SK-N-SH treated with all-trans-retinoic acid at 6 μM for 48 hours (cell line): ENCODE measurements around the gene RPA3.

Source experiments
- ATAC-seq: fragments of 200-7000 bp; cut with Tn5 transposase; 3 replicates; pipeline ENCODE4 v1.9.1; 2020; ENCODE audit warnings: mild to moderate bottlenecking, moderate library complexity
- ARNTL ChIP-seq: fragments of 450-650 bp; formaldehyde crosslinking; IDR thresholded peaks from 2 replicates; pipeline ENCODE4 v1.5.0; 2020; ENCODE audit warnings: low read depth, mild to moderate bottlenecking, moderate library complexity, borderline replicate concordance
- BACH2 ChIP-seq: fragments of 250-450 bp; sonication (Bioruptor Pico); IDR thresholded peaks from 2 replicates; pipeline ENCODE4 v1.9.0; 2021; ENCODE audit warnings: mild to moderate bottlenecking, borderline replicate concordance
- CREB5 ChIP-seq: fragments of 250-450 bp; sonication (Bioruptor Pico); IDR thresholded peaks from 2 replicates; pipeline ENCODE4 v1.5.1; 2020; ENCODE audit warnings: low read depth, mild to moderate bottlenecking, moderate library complexity
- CSRNP3 ChIP-seq: fragments of 250-450 bp; sonication (Bioruptor Pico); IDR thresholded peaks from 2 replicates; pipeline ENCODE4 v1.5.1; 2021; ENCODE audit warnings: mild to moderate bottlenecking, moderate library complexity
- ESRRG ChIP-seq: fragments of 250-450 bp; sonication (Bioruptor Pico); IDR thresholded peaks from 2 replicates; pipeline ENCODE4 v1.6.1; 2021; ENCODE audit warnings: mild to moderate bottlenecking
- ISL1 ChIP-seq: fragments of 250-450 bp; sonication (Bioruptor Pico); IDR thresholded peaks from 2 replicates; pipeline ENCODE4 v2.1.2; 2022; ENCODE audit warnings: mild to moderate bottlenecking, moderate library complexity
- OSR1 ChIP-seq: fragments of 250-450 bp; sonication (Bioruptor Pico); IDR thresholded peaks from 2 replicates; pipeline ENCODE4 v1.8.0; 2022; ENCODE audit warnings: moderate library complexity, mild to moderate bottlenecking, inconsistent platforms
- PATZ1 ChIP-seq: fragments of 250-450 bp; sonication (Bioruptor Pico); IDR thresholded peaks from 2 replicates; pipeline ENCODE4 v1.8.0; 2020; ENCODE audit warnings: mild to moderate bottlenecking, moderate library complexity, borderline replicate concordance
- POU6F1 ChIP-seq: fragments of 250-450 bp; sonication (Bioruptor Pico); IDR thresholded peaks from 2 replicates; pipeline ENCODE4 v1.8.0; 2021; ENCODE audit warnings: low read depth, mild to moderate bottlenecking, moderate library complexity, borderline replicate concordance
- PPARA ChIP-seq: fragments of 250-450 bp; sonication (Bioruptor Pico); IDR thresholded peaks from 2 replicates; pipeline ENCODE4 v1.5.0; 2020; ENCODE audit warnings: mild to moderate bottlenecking, borderline replicate concordance
- RARB ChIP-seq: fragments of 250-450 bp; sonication (Bioruptor Pico); IDR thresholded peaks from 2 replicates; pipeline ENCODE4 v1.8.0; 2021; ENCODE audit warnings: mild to moderate bottlenecking, moderate library complexity
- SNAI2 ChIP-seq: fragments of 250-450 bp; sonication (Bioruptor Pico); IDR thresholded peaks from 2 replicates; pipeline ENCODE4 v1.5.0; 2020; ENCODE audit warnings: mild to moderate bottlenecking, moderate library complexity
- TCF4 ChIP-seq: fragments of 250-450 bp; sonication (Bioruptor Pico); IDR thresholded peaks from 2 replicates; pipeline ENCODE4 v1.8.0; 2021; ENCODE audit warnings: mild to moderate bottlenecking, moderate library complexity, borderline replicate concordance
- TSHZ2 ChIP-seq: fragments of 250-450 bp; sonication (Bioruptor Pico); IDR thresholded peaks from 2 replicates; pipeline ENCODE4 v1.5.0; 2020; ENCODE audit warnings: mild to moderate bottlenecking, moderate library complexity
- ZC3H10 ChIP-seq: fragments of 250-450 bp; sonication (Bioruptor Pico); IDR thresholded peaks from 2 replicates; pipeline ENCODE4 v1.5.1; 2021; ENCODE audit warnings: mild to moderate bottlenecking, moderate library complexity
- ZFP3 ChIP-seq: fragments of 250-450 bp; sonication (Bioruptor Pico); IDR thresholded peaks from 2 replicates; pipeline ENCODE4 v1.5.0; 2020; ENCODE audit warnings: mild to moderate bottlenecking, moderate library complexity
- ZFP30 ChIP-seq: fragments of 450-650 bp; formaldehyde crosslinking; IDR thresholded peaks from 2 replicates; pipeline ENCODE4 v1.5.0; 2022; ENCODE audit warnings: mild to moderate bottlenecking, moderate library complexity
- ZNF565 ChIP-seq: fragments of 450-650 bp; formaldehyde crosslinking; conservative IDR thresholded peaks from 2 replicates; pipeline ENCODE4 v1.5.0; 2020; ENCODE audit warnings: low read depth, mild to moderate bottlenecking, moderate library complexity
- ZNF70 ChIP-seq: fragments of 450-650 bp; formaldehyde crosslinking; IDR thresholded peaks from 2 replicates; pipeline ENCODE4 v1.5.0; 2020; ENCODE audit warnings: mild to moderate bottlenecking, moderate library complexity
- ZNF8 ChIP-seq: fragments of 450-650 bp; formaldehyde crosslinking; IDR thresholded peaks from 2 replicates; pipeline ENCODE4 v1.5.0; 2020; ENCODE audit warnings: mild to moderate bottlenecking, moderate library complexity

The RPA3 gene

GRCh38 chr7:7630626-7631329, 87.6 kb downstream of the RPA3 start:
- no peak for TF ChIP-seq ISL1 (CRISPR knock-in tag)
- no peak for TF ChIP-seq ZC3H10 (CRISPR knock-in tag)
- TF ChIP-seq ZNF565 = no peak
- TF ChIP-seq ZNF70 (CRISPR knock-in tag) = no peak
- no peak for TF ChIP-seq RARB (CRISPR knock-in tag)
- no peak for TF ChIP-seq POU6F1 (CRISPR knock-in tag)
- no peak for ATAC-seq

- TF ChIP-seq ESRRG = no peak
- TF ChIP-seq PATZ1 (CRISPR knock-in tag) = no peak
- no peak for TF ChIP-seq ZFP30
- no peak for TF ChIP-seq ZNF565
- TF ChIP-seq TSHZ2 (CRISPR knock-in tag) = no peak
- no peak for TF ChIP-seq RARB (CRISPR knock-in tag)
- no peak for TF ChIP-seq OSR1 (CRISPR knock-in tag)
- TF ChIP-seq ZC3H10 (CRISPR knock-in tag) = no peak
- no peak for TF ChIP-seq TCF4 (CRISPR knock-in tag)
- TF ChIP-seq SNAI2 (CRISPR knock-in tag) = no peak
- TF ChIP-seq ZNF8 = no peak
- TF ChIP-seq ZFP3 = no peak
- TF ChIP-seq ZNF70 (CRISPR knock-in tag) = no peak
- TF ChIP-seq CSRNP3 (CRISPR knock-in tag) = no peak
- no peak for TF ChIP-seq PPARA (CRISPR knock-in tag)
- TF ChIP-seq ISL1 (CRISPR knock-in tag) = no peak
- no peak for TF ChIP-seq POU6F1 (CRISPR knock-in tag)
- no peak for TF ChIP-seq ARNTL
- TF ChIP-seq, all 23 proteins: peak for 0
- no peak for ATAC-seq
Observed at GRCh38 chr7:7628476-7628875, 89.9 kb downstream of the RPA3 start.

GRCh38 chr7:7620644-7621210, 97.7 kb downstream of the RPA3 start:
- TF ChIP-seq OSR1 (CRISPR knock-in tag) (no peak), BACH2 (CRISPR knock-in tag) (0 out of 2 replicates have a peak, but pooled peaks have one; percentile 42), TCF4 (CRISPR knock-in tag) (0 out of 2 replicates have a peak, but pooled peaks have one; percentile 47), CREB5 (CRISPR knock-in tag) (no peak), ZNF70 (CRISPR knock-in tag) (0 out of 2 replicates have a peak, but pooled peaks have one; percentile 8), ISL1 (CRISPR knock-in tag) (no peak), ARNTL (0 out of 2 replicates have a peak, but pooled peaks have one; percentile 28), ESRRG (no peak)
- TF ChIP-seq, all 23 proteins: peak for 4
- ATAC-seq = no peak
